ENCODE data around the gene SPATS2L. TPM values are rescaled to one million over a fixed set of nuclear protein-coding genes. Genes with fewer than 3 reads are reported as not detected.

SPATS2L gene
- total RNA-seq, 1 experiment from 2014 or later: 47.3 TPM

GRCh38 chr2:200419325-200419724 lies 112.8 kb downstream of the SPATS2L start:
- Histone ChIP-seq H3K14ac (ENCODE audit: insufficient read depth, low read length) (no peak overlapping the region), H2BK20ac (ENCODE audit: low read depth, low read length, poor library complexity, severe bottlenecking) (no peak overlapping the region), H3K79me1 (ENCODE audit: insufficient read depth, low read depth, low read length, poor library complexity, severe bottlenecking) (no peaks in the 10 kb centered on the region), H3K18ac (ENCODE audit: insufficient read length, low read depth, low read length) (no peak overlapping the region), H3K23ac (ENCODE audit: insufficient read length, low read depth, low read length) (no peak overlapping the region), H3K4ac (ENCODE audit: low read depth, low read length) (no peak overlapping the region), H2BK120ac (ENCODE audit: low read depth, low read length, poor library complexity, severe bottlenecking) (no peak overlapping the region), H3K27ac (ENCODE audit: insufficient read length, low read depth, low read length) (no peak overlapping the region), H2BK15ac (ENCODE audit: low read depth, low read length) (no peak overlapping the region), H2AK5ac (ENCODE audit: insufficient read length, low read length) (no peak overlapping the region), H3K4me1 (ENCODE audit: insufficient read depth, low read length) (no peaks in the 10 kb centered on the region), H3K79me2 (ENCODE audit: insufficient read depth, low read length) (no peaks in the 10 kb centered on the region), H3T11ph (ENCODE audit: low read length) (no peak overlapping the region), H3K9me3 (ENCODE audit: control insufficient read depth, low read depth, low read length) (no peaks in the 10 kb centered on the region), H3K9ac (ENCODE audit: extremely low read depth, insufficient read length, low read length) (no peak overlapping the region), H4K91ac (ENCODE audit: insufficient read length, low read depth, low read length) (no peak overlapping the region), H3K23me2 (ENCODE audit: insufficient read length, low read depth, low read length, poor library complexity, severe bottlenecking) (no peaks in the 10 kb centered on the region), H2BK5ac (ENCODE audit: insufficient read length, low read length) (no peak overlapping the region), H2AFZ (ENCODE audit: low read length) (no peak overlapping the region), H3K56ac (ENCODE audit: insufficient read length, low read depth, low read length) (no peak overlapping the region), H4K8ac (replicated peaks; ENCODE audit: insufficient read length, low read depth, low read length) (no peak overlapping the region), H2BK12ac (ENCODE audit: insufficient read length, low read depth, low read length) (no peak overlapping the region), H4K5ac (ENCODE audit: insufficient read length, low read depth, low read length) (no peak overlapping the region), H3K27me3 (ENCODE audit: insufficient read depth, low read length) (no peaks in the 10 kb centered on the region), H3K4me2 (ENCODE audit: insufficient read depth, insufficient read length, low read length) (no peak overlapping the region), H4K20me1 (ENCODE audit: control insufficient read depth, insufficient read depth, insufficient read length) (no peaks in the 10 kb centered on the region)
- whole genome bisulfite sequencing (ENCODE audit: extremely low coverage, insufficient read length, low lambda C conversion rate): no CpG with 5 or more reads among the region's 9 CpGs
- no peak for TF ChIP-seq CTCF (conservative IDR thresholded peaks at IDR 0.05)
- Mint-ChIP-seq H3K4me3 (no peak overlapping the region), H3K9me3 (no peaks in the 10 kb centered on the region), H3K4me1 (peaks cover 30 to 32% of the 10 kb centered on the region in 2 experiments), H3K27me3 (ENCODE audit: low read depth) (no peaks in the 10 kb centered on the region), H3K27ac (peak overlapping the region; percentile 20 to 92 (median 34); a peak in 4 of 7 replicates), H3K36me3 (ENCODE audit: insufficient read depth in 1 of 3, low read depth in 3 of 3) (peaks cover 10 to 36% (median 16%) of the 10 kb centered on the region in 3 experiments; a peak in 6 of 7 replicates)
- DNase-seq: no peak
